GM18858 (cell line): ENCODE results near the gene DIRAS2.
"Not testable (repeated sequence)": the region's sequence is repeated elsewhere in the genome, so short reads cannot be mapped to it uniquely, and the experiment has no call there.

ENCODE experiments used
- ATAC-seq: cut with Tn5 transposase; IDR thresholded peaks from one replicate; pipeline ENCODE4 v1.9.1; 2021; ENCODE audit not compliant: unreplicated experiment

DIRAS2 gene, protein sequence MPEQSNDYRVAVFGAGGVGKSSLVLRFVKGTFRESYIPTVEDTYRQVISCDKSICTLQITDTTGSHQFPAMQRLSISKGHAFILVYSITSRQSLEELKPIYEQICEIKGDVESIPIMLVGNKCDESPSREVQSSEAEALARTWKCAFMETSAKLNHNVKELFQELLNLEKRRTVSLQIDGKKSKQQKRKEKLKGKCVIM

GRCh38 chr9:90642570-90643539 is at the start of gene DIRAS2:
Gene DIRAS2 (minus strand): TSS chr9:90642824. CDS start chr9:90613827, 28,997 bp downstream.
- ATAC-seq, result no peak

GRCh38 chr9:90684736-90685135 is 42.1 kb upstream of the DIRAS2 start:
- no peak for ATAC-seq

DNA sequence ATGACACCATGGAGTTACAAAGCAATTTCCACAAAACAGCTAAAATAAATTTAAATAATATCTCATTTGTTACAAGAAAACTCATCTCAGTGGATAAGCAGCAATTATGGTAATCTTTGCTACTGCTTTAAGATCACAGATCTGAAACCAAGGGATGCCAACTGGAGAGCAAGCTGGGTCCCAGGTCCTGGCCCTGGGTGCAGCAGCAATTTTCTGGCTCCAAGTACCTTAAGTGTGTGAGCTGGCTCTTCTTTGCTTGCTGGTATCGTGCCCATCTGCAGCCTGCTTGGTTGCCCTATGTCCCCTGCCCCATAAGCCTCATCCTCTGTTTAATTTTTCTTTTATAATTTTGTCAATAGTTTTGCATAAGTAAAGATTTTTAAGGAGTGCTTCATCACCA is 41.5 kb upstream of the DIRAS2 start:
- no peak for ATAC-seq

- ATAC-seq, result no peak
These were observed 37.9 kb upstream of the DIRAS2 start for GRCh38 chr9:90680534-90680933.

DNA sequence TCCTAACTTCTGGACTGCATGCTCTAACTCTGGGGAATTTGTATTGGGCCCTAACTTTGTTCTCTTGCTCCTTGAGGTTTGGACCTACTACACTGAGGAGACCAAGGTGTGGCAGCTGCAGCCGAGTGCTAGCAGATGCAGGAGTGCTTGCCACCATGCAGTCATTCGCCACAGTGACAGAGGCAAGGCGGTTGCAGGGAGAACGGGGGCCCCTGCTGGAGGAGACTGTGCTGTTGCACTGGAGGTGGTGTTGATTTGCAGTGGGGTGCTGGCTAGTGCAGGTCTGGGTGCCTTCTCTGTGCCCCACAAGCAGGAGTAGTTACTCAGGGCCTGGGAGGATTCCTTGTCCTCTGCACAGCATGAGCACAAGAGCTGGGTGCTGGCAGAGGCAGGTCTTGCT is 22.4 kb upstream of the DIRAS2 start:
- no peak for ATAC-seq

DNA sequence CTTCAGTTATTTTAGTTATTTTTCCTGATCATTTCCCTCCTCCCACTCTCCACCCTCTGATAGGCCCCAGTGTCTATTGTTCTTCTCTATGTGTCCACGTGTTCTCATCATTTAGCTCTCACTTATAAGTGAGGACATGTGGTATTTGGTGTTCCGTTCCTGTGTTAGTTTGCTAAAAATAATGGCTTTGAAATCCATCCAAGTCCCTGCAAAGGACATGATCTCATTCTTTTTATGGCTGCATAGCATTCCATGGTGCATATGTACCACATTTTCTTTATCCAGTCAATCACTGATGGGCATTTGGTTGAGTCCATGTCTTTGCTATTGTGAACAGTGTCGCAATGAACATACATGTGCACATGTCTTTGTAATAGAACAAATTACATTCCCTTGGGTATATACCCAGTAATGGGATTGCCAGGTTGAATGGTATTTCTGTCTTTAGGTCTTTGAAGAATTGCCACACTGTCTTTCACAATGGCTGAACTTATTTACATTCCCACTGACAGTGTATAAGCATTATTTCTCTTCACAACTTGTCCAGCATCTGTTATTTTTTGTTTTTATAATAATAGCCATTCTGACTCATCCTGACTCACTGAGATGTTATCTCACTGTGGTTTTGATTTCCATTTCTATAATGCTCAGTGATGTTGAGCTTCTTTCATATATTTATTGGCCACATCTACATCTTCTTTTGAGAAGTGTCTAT is 17.2 kb upstream of the DIRAS2 start:
- no peak for ATAC-seq

GRCh38 chr9:90658783-90659182 is 16.2 kb upstream of the DIRAS2 start:
- no peak for ATAC-seq

DNA sequence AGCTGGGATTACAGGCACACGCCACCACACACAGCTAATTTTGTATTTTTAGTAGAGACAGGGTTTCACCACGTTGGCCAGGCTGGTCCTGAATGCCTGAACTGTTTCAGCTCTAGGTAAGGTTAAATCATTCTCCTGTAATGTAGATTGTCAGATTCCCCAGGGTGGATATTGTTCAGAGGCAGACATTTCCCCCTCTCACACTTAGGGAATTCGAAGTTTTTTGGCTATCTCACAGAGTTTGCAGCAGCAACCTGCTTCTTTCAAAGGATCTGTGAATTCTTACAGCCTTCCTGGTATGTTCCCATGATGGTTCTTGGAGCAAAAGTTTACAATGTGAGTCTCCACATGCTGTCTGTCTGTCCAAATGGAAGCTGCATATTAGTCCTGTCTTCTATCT is 15.6 kb upstream of the DIRAS2 start:
- ATAC-seq, result no peak

- ATAC-seq, result not testable (repeated sequence)
These were observed 14.3 kb upstream of the DIRAS2 start for GRCh38 chr9:90656876-90657275.

GRCh38 chr9:90651246-90651645 is 8.6 kb upstream of the DIRAS2 start:
- ATAC-seq, result no peak

GRCh38 chr9:90647843-90648242 is 5.2 kb upstream of the DIRAS2 start:
- ATAC-seq, result no peak

- ATAC-seq, result no peak
These were observed 3.1 kb upstream of the DIRAS2 start for GRCh38 chr9:90645721-90646120.

DNA sequence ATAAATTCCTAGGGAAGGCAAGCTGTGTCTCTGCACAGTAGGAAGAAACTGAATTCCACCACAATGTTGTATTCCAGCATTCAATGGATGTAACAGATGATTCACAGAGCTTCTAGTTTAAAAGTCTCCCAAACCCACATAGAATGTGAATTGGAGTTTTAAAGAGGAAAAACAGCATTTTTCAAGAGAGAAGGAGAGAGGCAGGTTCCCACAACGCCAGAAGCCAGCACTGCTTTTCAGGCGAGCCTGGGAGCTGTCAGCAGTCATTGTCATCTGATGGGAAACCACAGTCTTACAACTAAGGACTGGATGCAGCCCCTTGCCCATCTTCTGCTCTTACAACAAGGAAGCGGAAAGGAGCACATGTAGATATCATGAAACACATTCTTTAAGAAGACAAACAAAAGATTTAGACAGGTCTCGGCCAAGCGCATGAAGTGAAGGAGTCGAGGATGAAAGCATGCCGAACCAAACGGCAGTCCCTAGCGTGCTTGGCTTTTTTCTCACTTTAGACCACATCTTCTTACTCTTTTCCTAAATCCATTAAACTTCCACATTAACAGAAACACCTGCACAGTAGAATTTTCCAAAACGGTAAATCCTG is 638 bp downstream of the DIRAS2 start:
- no peak for ATAC-seq

DNA sequence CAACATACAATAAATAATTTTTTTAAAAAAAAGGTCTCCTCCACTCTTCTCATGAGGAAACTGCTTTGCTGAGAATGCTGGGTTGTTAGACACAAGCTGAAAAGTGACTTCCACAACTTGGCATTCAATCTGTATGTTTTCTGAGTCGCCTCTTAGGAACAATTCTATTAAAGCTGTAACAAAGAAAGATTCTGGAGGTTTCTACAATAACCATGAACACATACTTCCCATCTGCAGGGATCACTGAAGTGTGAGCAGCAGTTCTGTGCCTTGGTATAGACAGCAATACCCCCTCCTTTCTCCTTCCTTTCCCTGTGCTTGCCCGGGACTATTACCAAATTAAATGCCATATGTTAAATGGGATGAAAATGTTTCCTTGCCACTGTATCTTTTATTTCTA is 1.5 kb downstream of the DIRAS2 start:
- no peak for ATAC-seq

- no peak for ATAC-seq
These were observed 2.3 kb downstream of the DIRAS2 start for GRCh38 chr9:90640361-90640760.

- ATAC-seq, result no peak
These were observed 5.0 kb downstream of the DIRAS2 start for GRCh38 chr9:90637626-90638025.

GRCh38 chr9:90632647-90633207 is 9.9 kb downstream of the DIRAS2 start:
- ATAC-seq, result no peak

DNA sequence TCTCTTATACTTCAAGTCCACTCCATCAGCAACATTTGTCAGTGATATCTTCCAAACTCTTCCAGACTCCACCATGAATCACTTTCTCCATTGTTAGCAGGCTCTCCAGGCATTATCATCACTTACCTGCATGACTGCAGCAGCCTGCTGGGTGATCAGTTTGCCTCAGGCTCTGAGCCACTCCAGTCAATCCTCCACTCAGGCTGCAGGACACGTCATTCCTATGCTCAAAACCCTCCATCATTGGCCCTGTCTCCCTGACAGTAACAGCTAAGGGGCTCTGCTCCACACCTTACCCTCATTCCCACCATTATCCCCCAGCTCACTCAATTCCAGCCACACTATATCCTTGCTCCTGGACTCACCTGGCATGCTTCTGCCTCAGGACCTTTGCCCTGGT is 10.7 kb downstream of the DIRAS2 start:
- ATAC-seq, result no peak

DNA sequence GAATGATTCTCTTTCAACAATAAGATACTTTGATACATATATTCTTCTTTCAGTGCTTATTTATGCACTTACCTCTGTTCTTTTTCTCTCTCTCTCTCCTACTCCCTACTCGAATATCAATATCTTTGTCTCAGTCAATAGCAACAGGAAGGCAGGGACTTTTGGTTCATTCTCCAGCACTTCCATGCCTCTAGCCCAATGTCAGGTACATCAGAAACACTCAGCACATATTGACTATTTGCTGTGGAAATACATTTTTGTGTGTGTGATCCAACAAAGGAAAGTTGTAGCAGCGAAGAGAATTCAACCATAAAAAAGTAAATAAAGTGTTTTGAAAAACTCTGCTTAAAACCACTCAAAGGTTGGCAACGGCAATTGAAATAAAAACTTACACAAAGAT is 12.6 kb downstream of the DIRAS2 start:
- no peak for ATAC-seq

GRCh38 chr9:90629354-90629753 is 13.3 kb downstream of the DIRAS2 start:
- ATAC-seq, result no peak

DNA sequence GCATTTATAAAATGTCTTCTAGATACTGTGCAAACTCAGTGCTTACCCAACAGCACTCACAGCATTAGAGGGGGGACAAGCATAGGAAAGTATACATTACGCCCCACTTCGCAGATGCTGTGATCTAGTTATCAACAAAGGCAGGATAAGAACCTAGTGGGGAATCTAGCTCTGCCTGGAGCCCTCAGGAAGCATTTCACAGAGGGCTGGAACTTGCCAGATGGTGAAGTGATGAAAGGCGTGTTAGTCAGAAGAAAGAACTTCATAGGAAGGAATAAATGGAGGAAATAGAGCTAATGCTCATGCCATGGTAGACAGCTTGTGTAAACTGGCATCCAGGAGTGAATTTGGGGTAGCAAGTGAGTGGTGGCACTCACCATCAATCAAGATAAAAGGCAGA is 25.8 kb downstream of the DIRAS2 start:
- no peak for ATAC-seq
